Omental fat pad (tissue), 4 donors: ENCODE measurements around the gene RPS27. TPM values are rescaled to one million over a fixed set of nuclear protein-coding genes. Genes with fewer than 3 reads are reported as not detected.

ENCODE experiments used
- ATAC-seq: fragments of 150-250 bp; one replicate; pipeline ENCODE4 v1.9.1; 2016; ENCODE audit warnings: mild to moderate bottlenecking, moderate library complexity; ENCODE audit not compliant: low FRiP score
- DNase-seq: peaks from one replicate; pipeline ENCODE4 v3.0.0-alpha.2; 2019; ENCODE audit warnings: low spot score
- total RNA-seq, 4 donors: library from RNA; depleted of rRNA; stranded (reverse); fragments of >200 nt; gene quantifications; one replicate each; pipeline ENCODE4 v1.1.0, GENCODE V29; 2016
- TF ChIP-seq, protein P1 (sequence below), 3 donors: fragments of 450-650 bp; IDR thresholded peaks; one replicate each; pipeline ENCODE4 v1.5.1; 2016 to 2017; ENCODE audit warnings: antibody characterized with exemption in 3 of 3, mild to moderate bottlenecking in 3 of 3, moderate library complexity in 2 of 3

Gene RPS27
- total RNA-seq, 4 donors from 2014 or later: 1,559 to 2,240 (median 2,115) TPM

DNA sequence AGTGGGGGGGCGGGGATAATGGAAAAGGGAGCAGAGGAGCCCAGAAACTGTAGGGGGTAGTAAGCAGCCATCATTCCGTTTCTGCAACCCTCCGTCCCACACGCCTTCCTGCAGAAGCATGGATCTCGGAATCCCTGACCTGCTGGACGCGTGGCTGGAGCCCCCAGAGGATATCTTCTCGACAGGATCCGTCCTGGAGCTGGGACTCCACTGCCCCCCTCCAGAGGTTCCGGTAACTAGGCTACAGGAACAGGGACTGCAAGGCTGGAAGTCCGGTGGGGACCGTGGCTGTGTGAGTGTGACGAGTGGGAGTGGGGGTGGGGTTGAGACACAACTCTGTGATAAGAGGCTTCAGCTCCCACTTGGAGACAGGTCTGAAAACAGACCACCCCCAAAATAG is 22.2 kb upstream of the RPS27 start:
- TF ChIP-seq, protein P1, sequence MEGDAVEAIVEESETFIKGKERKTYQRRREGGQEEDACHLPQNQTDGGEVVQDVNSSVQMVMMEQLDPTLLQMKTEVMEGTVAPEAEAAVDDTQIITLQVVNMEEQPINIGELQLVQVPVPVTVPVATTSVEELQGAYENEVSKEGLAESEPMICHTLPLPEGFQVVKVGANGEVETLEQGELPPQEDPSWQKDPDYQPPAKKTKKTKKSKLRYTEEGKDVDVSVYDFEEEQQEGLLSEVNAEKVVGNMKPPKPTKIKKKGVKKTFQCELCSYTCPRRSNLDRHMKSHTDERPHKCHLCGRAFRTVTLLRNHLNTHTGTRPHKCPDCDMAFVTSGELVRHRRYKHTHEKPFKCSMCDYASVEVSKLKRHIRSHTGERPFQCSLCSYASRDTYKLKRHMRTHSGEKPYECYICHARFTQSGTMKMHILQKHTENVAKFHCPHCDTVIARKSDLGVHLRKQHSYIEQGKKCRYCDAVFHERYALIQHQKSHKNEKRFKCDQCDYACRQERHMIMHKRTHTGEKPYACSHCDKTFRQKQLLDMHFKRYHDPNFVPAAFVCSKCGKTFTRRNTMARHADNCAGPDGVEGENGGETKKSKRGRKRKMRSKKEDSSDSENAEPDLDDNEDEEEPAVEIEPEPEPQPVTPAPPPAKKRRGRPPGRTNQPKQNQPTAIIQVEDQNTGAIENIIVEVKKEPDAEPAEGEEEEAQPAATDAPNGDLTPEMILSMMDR (IDR thresholded peaks at IDR 0.05): no peak
- DNase-seq: no peak
- ATAC-seq: no peak

DNA sequence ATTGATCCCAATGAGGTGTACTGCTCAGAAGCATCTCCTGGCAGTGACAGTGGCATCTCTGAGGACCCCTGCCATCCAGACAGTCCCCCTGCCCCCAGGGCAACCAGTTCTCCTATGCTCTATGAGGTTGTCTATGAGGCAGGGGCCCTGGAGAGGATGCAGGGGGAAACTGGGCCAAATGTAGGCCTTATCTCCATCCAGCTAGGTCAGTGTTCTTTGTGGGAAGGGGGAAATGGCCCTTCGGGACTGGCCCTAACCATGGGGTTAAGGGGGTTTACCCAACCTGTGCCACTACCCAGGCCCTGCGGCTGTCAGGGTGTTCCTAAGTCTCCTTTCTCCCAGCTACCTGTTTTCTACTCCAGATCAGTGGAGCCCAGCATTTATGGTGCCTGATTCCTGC is 21.6 kb upstream of the RPS27 start:
- TF ChIP-seq, protein P1 (IDR thresholded peaks at IDR 0.05): no peak
- no peak for ATAC-seq
- no peak for DNase-seq

DNA sequence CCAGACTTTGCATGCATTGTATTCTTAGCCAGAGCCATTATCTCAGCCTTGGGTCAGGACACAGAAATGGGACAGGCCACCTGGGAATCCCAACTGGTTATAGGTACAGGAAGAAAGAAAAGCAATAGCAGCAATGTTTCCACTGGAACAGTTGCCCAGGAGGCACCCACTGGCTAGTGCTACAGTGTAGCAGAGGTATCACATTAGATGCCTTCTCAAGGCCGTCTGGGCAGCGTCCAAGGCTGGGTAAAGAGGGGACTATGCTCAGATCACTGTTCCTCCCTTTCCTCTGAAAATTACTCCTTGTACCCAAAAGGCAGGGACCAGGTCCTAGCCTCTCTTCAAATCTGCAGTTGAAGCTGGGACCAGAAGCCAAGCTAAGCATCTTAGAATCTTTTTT is 20.2 kb upstream of the RPS27 start:
- ATAC-seq: no peak
- TF ChIP-seq, protein P1 (IDR thresholded peaks at IDR 0.05): no peak
- no peak for DNase-seq

DNA sequence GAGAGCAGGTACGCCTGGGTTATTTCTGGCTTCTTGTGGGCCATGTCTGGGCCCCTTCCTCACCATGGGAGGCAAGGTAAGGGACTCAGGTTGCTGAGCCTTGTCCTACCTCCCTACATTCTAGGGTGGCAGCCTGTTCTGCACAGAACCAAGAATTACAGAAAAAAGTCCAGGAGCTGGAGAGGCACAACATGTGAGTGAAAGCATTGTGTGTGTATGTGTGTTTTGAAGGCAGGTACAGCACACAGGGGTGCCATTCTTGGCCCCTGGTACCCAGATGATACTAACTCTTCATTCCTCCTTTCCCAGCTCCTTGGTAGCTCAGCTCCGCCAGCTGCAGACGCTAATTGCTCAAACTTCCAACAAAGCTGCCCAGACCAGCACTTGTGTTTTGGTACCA is 17.5 kb upstream of the RPS27 start:
- TF ChIP-seq, protein P1 (IDR thresholded peaks at IDR 0.05): no peak
- ATAC-seq (no peak), DNase-seq (no peak)

DNA sequence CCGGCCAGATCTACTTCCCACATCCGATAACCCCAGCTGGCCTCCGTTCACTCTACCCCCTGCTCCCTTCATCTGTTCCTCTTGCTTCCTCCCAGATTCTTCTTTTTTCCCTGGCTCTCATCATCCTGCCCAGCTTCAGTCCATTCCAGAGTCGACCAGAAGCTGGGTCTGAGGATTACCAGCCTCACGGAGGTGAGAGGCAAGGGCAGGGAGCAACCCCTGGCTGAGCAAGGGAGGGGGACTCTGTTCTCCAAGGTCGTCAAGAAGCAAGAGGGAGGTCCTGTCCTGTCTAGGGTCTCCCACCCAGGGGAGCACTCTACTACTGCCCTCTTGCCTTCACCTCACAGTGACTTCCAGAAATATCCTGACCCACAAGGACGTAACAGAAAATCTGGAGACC is 17.0 kb upstream of the RPS27 start:
- ATAC-seq (no peak), DNase-seq (no peak)
- TF ChIP-seq, protein P1 (IDR thresholded peaks at IDR 0.05): no peak

DNA sequence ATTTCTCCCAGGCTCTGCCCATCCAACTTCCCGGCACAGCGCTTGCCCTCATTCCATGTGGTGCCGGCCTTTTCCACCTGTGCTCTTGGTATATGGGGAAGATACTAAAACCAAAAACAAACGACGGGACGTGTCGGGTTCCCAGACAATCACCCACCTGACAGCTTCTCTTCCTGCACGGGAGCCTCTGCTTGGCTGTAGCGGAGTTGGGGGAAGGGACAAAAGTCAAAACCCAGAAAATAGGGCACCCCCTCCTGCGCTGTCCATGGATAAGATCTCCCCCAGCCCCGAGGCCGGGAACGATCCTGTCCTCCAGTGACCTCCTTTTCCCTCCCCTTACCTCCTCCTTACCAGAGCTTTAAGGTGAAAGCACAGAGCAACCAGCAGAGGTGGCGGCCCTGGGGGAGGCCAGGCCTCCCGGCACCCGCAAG is 13.7 kb upstream of the RPS27 start:
- DNase-seq (no peak), ATAC-seq (peak; percentile 38)
- TF ChIP-seq, protein P1 (IDR thresholded peaks at IDR 0.05): no peak

DNA sequence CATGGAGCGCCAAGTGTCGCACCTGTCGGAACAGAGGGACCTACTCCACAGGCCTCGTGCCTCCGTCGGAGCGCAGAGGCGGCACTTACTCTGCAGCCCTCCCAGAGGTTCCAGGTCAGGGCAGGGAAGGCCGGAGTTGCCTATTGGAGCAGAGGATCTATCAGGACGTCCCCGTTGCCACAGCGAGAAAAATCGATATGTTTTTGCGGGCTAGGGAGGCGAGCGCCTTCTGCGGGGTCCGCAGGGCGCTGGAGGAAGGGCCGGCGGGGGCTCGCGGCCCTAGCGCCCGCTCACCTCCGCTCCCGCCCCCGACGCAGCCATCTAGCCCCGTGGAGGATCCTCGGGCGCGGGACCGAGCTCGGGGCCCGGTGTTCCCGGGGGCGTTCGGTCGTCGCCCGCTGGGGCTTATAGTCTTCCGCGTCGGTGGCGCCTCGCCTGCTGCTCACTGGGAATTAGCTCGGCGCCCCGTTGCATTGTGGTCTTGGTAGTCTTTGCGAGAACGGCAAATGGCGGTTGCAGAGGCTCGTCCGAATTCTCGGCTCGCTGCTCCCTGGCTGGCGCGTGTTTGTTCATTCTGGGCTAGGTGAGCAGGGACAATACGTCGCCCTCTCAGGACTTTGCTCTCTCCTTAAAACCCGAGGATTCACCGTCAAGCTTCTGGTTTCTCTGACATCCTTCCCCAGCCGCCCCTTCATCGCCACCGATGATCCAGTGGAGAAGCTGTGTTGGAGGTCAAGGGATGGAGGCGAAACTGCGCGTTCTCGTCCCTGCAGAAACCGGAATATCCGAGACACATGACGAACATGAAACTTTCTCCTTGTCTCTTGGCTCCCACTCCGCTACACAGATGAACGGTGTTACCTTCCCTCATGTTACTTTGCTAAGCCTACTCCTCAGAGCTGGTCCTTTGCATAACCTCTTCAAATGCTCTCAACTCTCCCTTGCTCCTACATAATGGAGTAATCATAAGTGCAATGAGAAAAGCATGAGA is 13.0 kb upstream of the RPS27 start, which contains the start of gene JTB:
Gene JTB (minus strand): TSS at position 425 of the 991 bp plus-strand sequence. CDS start 422 bp downstream, at position 3.
- TF ChIP-seq, protein P1 (IDR thresholded peaks at IDR 0.05): no peak
- ATAC-seq: peak; percentile 95
- peak; percentile 78 for DNase-seq
